ENCODE data around the gene PDCD11.

- no peak for TF ChIP-seq CTCF (IDR thresholded peaks at IDR 0.05)
- TF ChIP-seq EP300 (IDR thresholded peaks at IDR 0.05) = no peak
These were observed 76.8 kb downstream of the PDCD11 start for GRCh38 chr10:103473261-103473671.
